MM.1S (cell line): ENCODE results near the gene FYN.

Experiments
- EZH2 ChIP-seq: fragments of 300-600 bp; sonication (generic); optimal IDR thresholded peaks from 2 replicates; pipeline ENCODE3; 2017; ENCODE audit warnings: low read depth, mild to moderate bottlenecking, antibody characterized with exemption, low read length, mixed read lengths
- TF ChIP-seq, protein P1 (sequence below): fragments of 300-600 bp; sonication (generic); IDR thresholded peaks from 2 replicates; pipeline ENCODE4 v1.5.1; 2016; ENCODE audit warnings: antibody characterized with exemption, low read length, mixed read lengths

DNA sequence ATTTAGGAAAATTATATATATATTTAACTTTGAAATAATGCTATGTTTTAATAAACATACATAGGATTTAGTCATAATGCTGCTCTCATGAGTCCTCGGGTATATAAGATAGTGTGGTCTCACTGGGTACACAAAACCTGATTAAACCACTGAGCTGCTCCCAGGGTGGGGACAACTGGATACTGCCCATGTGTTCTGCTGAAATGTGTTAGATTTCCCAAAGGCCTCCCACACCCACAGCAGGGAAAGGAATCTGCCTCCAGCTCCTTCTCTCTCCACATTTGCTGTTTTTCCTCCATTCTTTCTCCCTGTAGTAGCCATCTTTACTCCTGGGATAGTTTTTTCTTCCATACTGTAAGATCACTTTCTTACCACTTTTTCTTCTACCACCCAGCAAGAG lies 198.4 kb downstream of the FYN start:
- TF ChIP-seq, protein P1, sequence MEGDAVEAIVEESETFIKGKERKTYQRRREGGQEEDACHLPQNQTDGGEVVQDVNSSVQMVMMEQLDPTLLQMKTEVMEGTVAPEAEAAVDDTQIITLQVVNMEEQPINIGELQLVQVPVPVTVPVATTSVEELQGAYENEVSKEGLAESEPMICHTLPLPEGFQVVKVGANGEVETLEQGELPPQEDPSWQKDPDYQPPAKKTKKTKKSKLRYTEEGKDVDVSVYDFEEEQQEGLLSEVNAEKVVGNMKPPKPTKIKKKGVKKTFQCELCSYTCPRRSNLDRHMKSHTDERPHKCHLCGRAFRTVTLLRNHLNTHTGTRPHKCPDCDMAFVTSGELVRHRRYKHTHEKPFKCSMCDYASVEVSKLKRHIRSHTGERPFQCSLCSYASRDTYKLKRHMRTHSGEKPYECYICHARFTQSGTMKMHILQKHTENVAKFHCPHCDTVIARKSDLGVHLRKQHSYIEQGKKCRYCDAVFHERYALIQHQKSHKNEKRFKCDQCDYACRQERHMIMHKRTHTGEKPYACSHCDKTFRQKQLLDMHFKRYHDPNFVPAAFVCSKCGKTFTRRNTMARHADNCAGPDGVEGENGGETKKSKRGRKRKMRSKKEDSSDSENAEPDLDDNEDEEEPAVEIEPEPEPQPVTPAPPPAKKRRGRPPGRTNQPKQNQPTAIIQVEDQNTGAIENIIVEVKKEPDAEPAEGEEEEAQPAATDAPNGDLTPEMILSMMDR, result no peak
- TF ChIP-seq EZH2, result no peak
